Lower leg skin (tissue), 3 donors: ENCODE data around the gene FLT1.

Experiments used
- POLR2A ChIP-seq, 2 donors: fragments of 450-650 bp; IDR thresholded peaks; one replicate each; pipeline ENCODE4 v1.6.1; 2016 to 2017; ENCODE audit warnings: antibody characterized with exemption in 2 of 2, mild to moderate bottlenecking in 1 of 2, moderate library complexity in 1 of 2
- TF ChIP-seq, protein P1 (sequence below), 3 donors: fragments of 450-650 bp; IDR thresholded peaks; one replicate each; pipeline ENCODE4 v1.5.1; 2016; ENCODE audit warnings: antibody characterized with exemption in 3 of 3, mild to moderate bottlenecking in 3 of 3, moderate library complexity in 2 of 3

DNA sequence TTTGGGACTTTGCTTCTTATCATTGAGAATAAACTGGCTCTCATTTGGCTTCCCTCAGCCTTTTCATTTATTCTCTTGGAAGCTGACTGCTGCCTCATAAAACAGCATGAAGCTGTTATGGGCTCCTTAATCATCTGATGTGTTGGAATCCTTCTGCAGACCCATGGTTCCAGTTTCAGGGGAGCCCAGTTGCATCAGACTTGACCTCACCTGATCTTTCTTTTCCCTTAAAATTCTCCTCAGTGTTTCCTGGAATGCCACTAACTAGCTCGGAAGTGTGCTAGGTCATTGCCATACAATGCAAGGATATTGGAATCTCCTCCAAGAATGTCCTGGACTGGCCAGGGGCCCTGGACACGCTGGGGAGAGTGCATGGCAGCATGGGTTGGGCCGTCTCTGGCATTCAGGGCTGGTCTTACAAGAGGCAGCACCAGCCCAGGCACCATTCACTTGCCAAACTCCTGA lies 158.7 kb downstream of the FLT1 start:
- TF ChIP-seq, protein P1, sequence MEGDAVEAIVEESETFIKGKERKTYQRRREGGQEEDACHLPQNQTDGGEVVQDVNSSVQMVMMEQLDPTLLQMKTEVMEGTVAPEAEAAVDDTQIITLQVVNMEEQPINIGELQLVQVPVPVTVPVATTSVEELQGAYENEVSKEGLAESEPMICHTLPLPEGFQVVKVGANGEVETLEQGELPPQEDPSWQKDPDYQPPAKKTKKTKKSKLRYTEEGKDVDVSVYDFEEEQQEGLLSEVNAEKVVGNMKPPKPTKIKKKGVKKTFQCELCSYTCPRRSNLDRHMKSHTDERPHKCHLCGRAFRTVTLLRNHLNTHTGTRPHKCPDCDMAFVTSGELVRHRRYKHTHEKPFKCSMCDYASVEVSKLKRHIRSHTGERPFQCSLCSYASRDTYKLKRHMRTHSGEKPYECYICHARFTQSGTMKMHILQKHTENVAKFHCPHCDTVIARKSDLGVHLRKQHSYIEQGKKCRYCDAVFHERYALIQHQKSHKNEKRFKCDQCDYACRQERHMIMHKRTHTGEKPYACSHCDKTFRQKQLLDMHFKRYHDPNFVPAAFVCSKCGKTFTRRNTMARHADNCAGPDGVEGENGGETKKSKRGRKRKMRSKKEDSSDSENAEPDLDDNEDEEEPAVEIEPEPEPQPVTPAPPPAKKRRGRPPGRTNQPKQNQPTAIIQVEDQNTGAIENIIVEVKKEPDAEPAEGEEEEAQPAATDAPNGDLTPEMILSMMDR (IDR thresholded peaks at IDR 0.05) = no peak
- no peak for TF ChIP-seq POLR2A (IDR thresholded peaks at IDR 0.05)
